Mucosa of stomach (tissue), 1 donor: ENCODE results near the gene KLHL35.

Experiments used
- H3K27me3 ChIP-seq: one replicate; pipeline ENCODE4 v1.7.0; 2013; ENCODE audit warnings: mild to moderate bottlenecking, low read length; ENCODE audit not compliant: control insufficient read depth, insufficient read depth
- H3K36me3 ChIP-seq: one replicate; pipeline ENCODE4 v1.7.0; 2013; ENCODE audit warnings: low read length; ENCODE audit not compliant: control insufficient read depth, insufficient read depth
- H3K4me1 ChIP-seq: one replicate; pipeline ENCODE4 v1.7.0; 2013; ENCODE audit warnings: mild to moderate bottlenecking, low read length; ENCODE audit not compliant: control insufficient read depth, insufficient read depth
- H3K4me3 ChIP-seq: one replicate; pipeline ENCODE4 v1.7.0; 2013; ENCODE audit warnings: low read length
- H3K9ac ChIP-seq: one replicate; pipeline ENCODE4 v1.7.0; 2013; ENCODE audit warnings: mild to moderate bottlenecking, low read length, moderate library complexity
- H3K9me3 ChIP-seq: one replicate; pipeline ENCODE4 v1.7.0; 2013; ENCODE audit warnings: mild to moderate bottlenecking, low read length, moderate library complexity; ENCODE audit not compliant: control insufficient read depth
- donor health status: Pancreatic carcinoma.

Gene KLHL35

GRCh38 chr11:75465701-75466531 lies 32.9 kb upstream of the KLHL35 start:
- H3K4me1 ChIP-seq, result no peaks in the 10 kb centered on the region
- no peak overlapping the region for H3K4me3 ChIP-seq

GRCh38 chr11:75463106-75463774 lies 30.2 kb upstream of the KLHL35 start:
- Histone ChIP-seq H3K9ac (no peak overlapping the region), H3K4me1 (no peaks in the 10 kb centered on the region), H3K4me3 (no peak overlapping the region), H3K9me3 (no peaks in the 10 kb centered on the region), H3K36me3 (no peaks in the 10 kb centered on the region), H3K27me3 (no peaks in the 10 kb centered on the region)

More at GRCh38 chr11:75465701-75466531, 32.9 kb upstream of the KLHL35 start:
- H3K9me3 ChIP-seq, result no peaks in the 10 kb centered on the region
- H3K36me3 ChIP-seq, result no peaks in the 10 kb centered on the region
- H3K9ac ChIP-seq, result no peak overlapping the region
- H3K27me3 ChIP-seq, result no peaks in the 10 kb centered on the region

GRCh38 chr11:75462117-75462653 lies 29.2 kb upstream of the KLHL35 start:
- H3K9me3 ChIP-seq, result no peaks in the 10 kb centered on the region
- H3K4me1 ChIP-seq, result no peaks in the 10 kb centered on the region
- no peaks in the 10 kb centered on the region for H3K36me3 ChIP-seq
- no peaks in the 10 kb centered on the region for H3K27me3 ChIP-seq
- H3K4me3 ChIP-seq, result no peak overlapping the region
- H3K9ac ChIP-seq, result no peak overlapping the region

DNA sequence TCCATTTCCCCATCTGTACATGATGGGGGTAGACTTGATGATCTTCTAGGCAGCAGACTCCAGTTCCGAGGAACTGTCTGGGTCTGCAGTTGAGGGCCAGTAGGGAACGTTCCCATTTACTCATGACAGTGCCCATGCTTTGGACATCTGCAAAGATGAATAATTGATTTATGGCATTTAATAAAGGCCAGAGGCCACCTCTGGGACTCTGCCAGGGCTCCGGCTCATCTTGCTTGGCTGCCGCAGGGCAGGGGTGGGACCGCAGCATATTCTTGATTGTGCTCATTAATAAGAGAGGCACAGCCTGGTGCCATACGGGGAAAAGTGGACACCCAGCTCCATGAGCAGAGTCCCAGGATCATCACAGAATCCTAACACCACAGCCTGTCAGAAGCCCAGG lies 28.1 kb upstream of the KLHL35 start:
- Histone ChIP-seq H3K27me3 (no peaks in the 10 kb centered on the region), H3K9ac (no peak overlapping the region), H3K9me3 (no peaks in the 10 kb centered on the region), H3K36me3 (no peaks in the 10 kb centered on the region), H3K4me1 (no peaks in the 10 kb centered on the region), H3K4me3 (no peak overlapping the region)

DNA sequence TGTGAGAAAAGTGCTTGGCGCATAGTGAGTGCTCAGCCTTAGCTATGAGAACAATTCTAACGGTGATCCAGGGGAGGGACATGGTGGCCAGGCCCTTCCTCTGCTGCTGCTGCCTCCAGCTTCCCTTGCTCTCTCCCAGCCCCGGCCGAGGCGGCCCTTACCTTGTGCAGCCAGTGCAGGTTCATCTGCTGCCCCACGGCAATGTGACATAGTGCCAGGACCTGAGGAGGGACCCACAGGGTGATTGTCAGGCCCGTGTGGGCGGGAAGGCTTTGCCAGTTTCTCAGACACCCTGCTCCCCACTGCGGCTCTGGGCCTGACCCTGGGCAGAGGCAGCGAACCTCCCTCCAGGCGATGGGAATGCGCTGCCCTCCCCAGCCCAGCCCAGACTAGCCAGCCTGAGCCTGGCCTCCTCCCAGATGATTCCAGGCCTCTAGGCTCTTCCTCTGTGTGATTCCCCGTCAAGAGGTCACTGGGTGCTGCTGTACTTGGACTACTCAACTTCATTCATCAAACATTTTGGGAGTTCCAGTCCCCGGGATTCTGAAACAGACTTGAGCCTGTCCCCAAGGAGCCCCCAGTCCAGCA lies 23.7 kb upstream of the KLHL35 start:
- H3K36me3 ChIP-seq, result no peaks in the 10 kb centered on the region
- no peaks in the 10 kb centered on the region for H3K4me1 ChIP-seq
- H3K9ac ChIP-seq, result no peak overlapping the region
- H3K27me3 ChIP-seq, result no peaks in the 10 kb centered on the region
- H3K9me3 ChIP-seq, result no peaks in the 10 kb centered on the region
- no peak overlapping the region for H3K4me3 ChIP-seq

- Histone ChIP-seq H3K36me3 (no peaks in the 10 kb centered on the region), H3K4me1 (no peaks in the 10 kb centered on the region), H3K4me3 (no peak overlapping the region), H3K9ac (no peak overlapping the region), H3K27me3 (no peaks in the 10 kb centered on the region), H3K9me3 (no peaks in the 10 kb centered on the region)
These were observed 22.0 kb upstream of the KLHL35 start for GRCh38 chr11:75454987-75455386.

DNA sequence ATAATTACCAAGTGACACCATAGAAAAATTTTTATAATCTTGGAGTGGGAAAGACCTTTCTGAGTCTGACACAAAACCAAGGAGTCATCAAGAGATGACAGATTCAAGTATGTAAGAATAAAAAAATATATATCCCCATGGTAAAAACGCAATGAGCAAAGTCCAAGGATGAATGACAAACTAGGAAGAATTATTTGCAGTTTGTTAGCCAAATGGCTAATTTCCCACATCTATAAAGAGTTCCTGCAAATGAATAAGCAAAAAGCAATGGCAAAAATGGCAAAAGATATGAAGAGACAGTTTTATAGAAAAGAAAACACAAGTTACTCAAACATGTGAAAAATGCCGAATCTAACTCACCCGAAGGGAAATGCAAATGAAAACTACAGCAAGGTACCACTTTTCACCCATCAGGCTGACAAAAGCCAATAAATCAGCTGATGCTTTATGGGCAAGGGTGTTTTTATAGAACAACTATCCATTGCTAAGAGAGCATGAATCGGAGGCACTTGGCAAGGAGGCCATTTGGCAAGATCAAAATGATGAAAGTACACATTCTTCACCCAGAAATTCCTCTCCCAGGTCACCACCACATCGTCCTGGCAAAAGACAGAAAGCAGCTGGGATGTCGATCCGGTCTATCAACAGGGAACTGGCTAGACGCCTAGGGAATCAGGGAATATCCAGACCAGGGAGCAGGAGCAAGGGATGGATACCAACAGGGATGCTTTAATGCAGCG lies 21.1 kb upstream of the KLHL35 start:
- no peaks in the 10 kb centered on the region for H3K27me3 ChIP-seq
- H3K36me3 ChIP-seq, result no peaks in the 10 kb centered on the region
- no peaks in the 10 kb centered on the region for H3K4me1 ChIP-seq
- no peaks in the 10 kb centered on the region for H3K9me3 ChIP-seq
- H3K9ac ChIP-seq, result no peak overlapping the region
- H3K4me3 ChIP-seq, result no peak overlapping the region

GRCh38 chr11:75450826-75451821 lies 18.1 kb upstream of the KLHL35 start:
- no peak overlapping the region for H3K4me3 ChIP-seq
- H3K36me3 ChIP-seq, result no peaks in the 10 kb centered on the region
- no peak overlapping the region for H3K9ac ChIP-seq
- no peaks in the 10 kb centered on the region for H3K27me3 ChIP-seq
- H3K4me1 ChIP-seq, result no peaks in the 10 kb centered on the region
- no peaks in the 10 kb centered on the region for H3K9me3 ChIP-seq

- Histone ChIP-seq H3K9me3 (no peaks in the 10 kb centered on the region), H3K4me1 (no peaks in the 10 kb centered on the region), H3K27me3 (no peaks in the 10 kb centered on the region), H3K4me3 (no peak overlapping the region), H3K36me3 (no peaks in the 10 kb centered on the region), H3K9ac (no peak overlapping the region)
These were observed 17.2 kb upstream of the KLHL35 start for GRCh38 chr11:75450236-75450635.

- Histone ChIP-seq H3K9me3 (no peaks in the 10 kb centered on the region), H3K27me3 (no peaks in the 10 kb centered on the region), H3K4me1 (no peaks in the 10 kb centered on the region), H3K9ac (no peak overlapping the region), H3K36me3 (no peaks in the 10 kb centered on the region), H3K4me3 (no peak overlapping the region)
These were observed 16.8 kb upstream of the KLHL35 start for GRCh38 chr11:75449776-75450175.

DNA sequence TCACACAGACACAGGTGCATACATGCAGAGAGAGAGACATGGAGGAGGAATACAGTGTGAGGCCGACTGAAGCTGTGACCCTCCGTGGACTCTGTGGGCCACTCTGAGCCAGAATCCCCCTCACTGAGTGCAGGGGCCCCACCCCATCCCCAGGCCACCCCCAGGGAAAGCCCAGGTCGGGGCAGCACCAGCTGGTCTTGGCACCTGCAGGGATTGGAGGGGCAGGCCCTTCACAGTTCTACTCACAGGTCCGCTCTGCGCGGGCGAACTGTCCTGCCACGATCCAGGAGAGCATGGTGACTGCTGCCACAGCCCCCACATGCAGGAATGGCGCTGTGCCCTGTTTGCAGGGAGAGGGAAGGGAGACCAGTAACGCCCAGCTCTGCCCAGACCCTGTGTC lies 16.3 kb upstream of the KLHL35 start:
- Histone ChIP-seq H3K36me3 (no peaks in the 10 kb centered on the region), H3K4me3 (no peak overlapping the region), H3K9ac (no peak overlapping the region), H3K27me3 (no peaks in the 10 kb centered on the region), H3K4me1 (no peaks in the 10 kb centered on the region), H3K9me3 (no peaks in the 10 kb centered on the region)
